Keratinocyte (primary cell): Measurements from ENCODE around the gene ELFN2. TPM values are rescaled to one million over a fixed set of nuclear protein-coding genes. Genes with fewer than 3 reads are reported as not detected.

Source experiments
- DNase-seq: peaks from one replicate; pipeline ENCODE4 v3.0.0-alpha.2; 2011; ENCODE audit warnings: low read depth, missing footprints, low spot score
- FAIRE-seq: peaks from 2 replicates; lab custom pipeline; 2011; peaks lifted over from hg19 to GRCh38; lab: Jason Lieb, UNC
- H2AFZ ChIP-seq: 2 replicates; pipeline ENCODE4 v1.6.0; 2012; ENCODE audit warnings: low read length, control low read depth, inconsistent platforms; ENCODE audit not compliant: control insufficient read depth
- H3K27ac ChIP-seq: 2 replicates; pipeline ENCODE4 v1.5.1; 2011; ENCODE audit warnings: low read length; ENCODE audit not compliant: control insufficient read depth, insufficient read depth
- H3K27me3 ChIP-seq: 3 replicates; pipeline ENCODE4 v1.6.0; 2011; ENCODE audit warnings: low read length; ENCODE audit not compliant: control insufficient read depth, insufficient read depth; ENCODE audit errors: extremely low read depth
- H3K36me3 ChIP-seq, 2 experiments: 2 replicates in 1 of 2; 3 replicates in 1 of 2; pipeline ENCODE4 v1.5.1; 2011; ENCODE audit warnings: low read length in 2 of 2, mild to moderate bottlenecking in 1 of 2; ENCODE audit not compliant: control insufficient read depth in 2 of 2, insufficient read depth in 2 of 2; ENCODE audit errors: extremely low read depth in 1 of 2
- H3K4me1 ChIP-seq: 3 replicates; pipeline ENCODE4 v1.5.1; 2011; ENCODE audit warnings: low read length; ENCODE audit not compliant: control insufficient read depth, insufficient read depth; ENCODE audit errors: extremely low read depth
- H3K4me2 ChIP-seq: 3 replicates; pipeline ENCODE4 v1.6.0; 2011; ENCODE audit warnings: low read depth, low read length; ENCODE audit not compliant: control insufficient read depth, insufficient read depth; ENCODE audit errors: extremely low read depth
- H3K4me3 ChIP-seq, 3 experiments: fragments of 200-600 bp in 1 of 3; sonication (generic) in 1 of 3; 2 replicates in 2 of 3; 3 replicates in 1 of 3; pipeline ENCODE4 v1.5.1; 2011 to 2016; ENCODE audit warnings: low read length in 3 of 3, mild to moderate bottlenecking in 3 of 3, control low read depth in 2 of 3, inconsistent platforms in 1 of 3, low read depth in 1 of 3, mixed read lengths in 1 of 3, mixed run types in 1 of 3, moderate library complexity in 1 of 3; ENCODE audit not compliant: control insufficient read depth in 2 of 3, insufficient read depth in 2 of 3; ENCODE audit errors: extremely low read depth in 1 of 3
- H3K79me2 ChIP-seq: 2 replicates; pipeline ENCODE4 v1.6.0; 2012; ENCODE audit warnings: low read length; ENCODE audit not compliant: control insufficient read depth, insufficient read depth
- H3K9ac ChIP-seq: 3 replicates; pipeline ENCODE4 v1.6.0; 2011; ENCODE audit warnings: low read length; ENCODE audit not compliant: control insufficient read depth, insufficient read depth; ENCODE audit errors: extremely low read depth
- H3K9me1 ChIP-seq: 3 replicates; pipeline ENCODE4 v1.6.0; 2011; ENCODE audit warnings: low read length; ENCODE audit not compliant: control insufficient read depth, insufficient read depth; ENCODE audit errors: extremely low read depth
- H3K9me3 ChIP-seq: 2 replicates; pipeline ENCODE4 v1.5.1; 2012; ENCODE audit warnings: low read depth, low read length; ENCODE audit not compliant: control insufficient read depth
- H4K20me1 ChIP-seq: 3 replicates; pipeline ENCODE4 v1.6.0; 2011; ENCODE audit warnings: low read length; ENCODE audit not compliant: control insufficient read depth, insufficient read depth; ENCODE audit errors: extremely low read depth
- EZH2 ChIP-seq: IDR thresholded peaks from one replicate; pipeline ENCODE4 v1.6.1; 2012; ENCODE audit warnings: inconsistent platforms, mild to moderate bottlenecking, low read length, moderate library complexity
- dilution Hi-C: fragments of 300-500 bp; cut with MboI; formaldehyde crosslinking; loops from one replicate; pipeline ENCODE4 v1.7.0; 2020; ENCODE audit warnings: low sequenced_read_pairs; ENCODE audit not compliant: extremely low pct_ligation_motif_present
- polyA plus RNA-seq, 5 experiments: library from polyadenylated mRNA; depleted of rRNA in 3 of 5; stranded (reverse) in 3 of 5; stranded (forward) in 1 of 5; unstranded in 1 of 5; fragments of >200 nt; gene quantifications; 1 replicate in 1 of 5; 2 replicates in 3 of 5; 3 replicates in 1 of 5; pipeline versions ENCODE4 v1.2.1 to v1.2.3, GENCODE V29; 2011 to 2012; ENCODE audit warnings: missing spikeins in 2 of 5, low read depth in 1 of 5, low replicate concordance in 1 of 5
- TF ChIP-seq, protein P1 (sequence below), 3 experiments: IDR thresholded peaks in 1 of 3; conservative IDR thresholded peaks in 1 of 3; optimal IDR thresholded peaks in 1 of 3; 2 replicates in 2 of 3; 3 replicates in 1 of 3; pipeline versions ENCODE3 to v1.5.1; 2011; ENCODE audit warnings: low read length in 3 of 3, mild to moderate bottlenecking in 3 of 3, moderate library complexity in 2 of 3, control low read depth in 1 of 3, inconsistent platforms in 1 of 3; ENCODE audit not compliant: insufficient read depth in 2 of 3; ENCODE audit errors: extremely low read depth in 1 of 3

Gene ELFN2
- polyA plus RNA-seq, 1 donor (not counting 4 experiments of a cell fraction or from before 2014, with no cell fraction given) = 0.13 TPM

- Histone ChIP-seq H3K79me2 (no peaks in the 10 kb centered on the region), H3K4me3 (no peak overlapping the region), H3K4me1 (no peaks in the 10 kb centered on the region), H3K4me2 (no peak overlapping the region), H3K9me3 (no peaks in the 10 kb centered on the region), H3K36me3 (no peaks in the 10 kb centered on the region), H4K20me1 (no peaks in the 10 kb centered on the region), H3K9ac (no peak overlapping the region), H3K27ac (no peak overlapping the region), H3K27me3 (peaks cover 48% of the 10 kb centered on the region), H2AFZ (no peak overlapping the region), H3K9me1 (no peaks in the 10 kb centered on the region)
- FAIRE-seq (no peak), DNase-seq (no peak)
- no peak for TF ChIP-seq EZH2
- TF ChIP-seq, protein P1, sequence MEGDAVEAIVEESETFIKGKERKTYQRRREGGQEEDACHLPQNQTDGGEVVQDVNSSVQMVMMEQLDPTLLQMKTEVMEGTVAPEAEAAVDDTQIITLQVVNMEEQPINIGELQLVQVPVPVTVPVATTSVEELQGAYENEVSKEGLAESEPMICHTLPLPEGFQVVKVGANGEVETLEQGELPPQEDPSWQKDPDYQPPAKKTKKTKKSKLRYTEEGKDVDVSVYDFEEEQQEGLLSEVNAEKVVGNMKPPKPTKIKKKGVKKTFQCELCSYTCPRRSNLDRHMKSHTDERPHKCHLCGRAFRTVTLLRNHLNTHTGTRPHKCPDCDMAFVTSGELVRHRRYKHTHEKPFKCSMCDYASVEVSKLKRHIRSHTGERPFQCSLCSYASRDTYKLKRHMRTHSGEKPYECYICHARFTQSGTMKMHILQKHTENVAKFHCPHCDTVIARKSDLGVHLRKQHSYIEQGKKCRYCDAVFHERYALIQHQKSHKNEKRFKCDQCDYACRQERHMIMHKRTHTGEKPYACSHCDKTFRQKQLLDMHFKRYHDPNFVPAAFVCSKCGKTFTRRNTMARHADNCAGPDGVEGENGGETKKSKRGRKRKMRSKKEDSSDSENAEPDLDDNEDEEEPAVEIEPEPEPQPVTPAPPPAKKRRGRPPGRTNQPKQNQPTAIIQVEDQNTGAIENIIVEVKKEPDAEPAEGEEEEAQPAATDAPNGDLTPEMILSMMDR (optimal IDR thresholded peaks at IDR 0.05 in 1 of 3, IDR thresholded peaks at IDR 0.05 in 1 of 3, conservative IDR thresholded peaks at IDR 0.05 in 1 of 3; ENCODE audit: extremely low read depth in 1 of 3, insufficient read depth in 2 of 3, low read length in 3 of 3) = no peak
- dilution Hi-C loops = no loop called here
These were observed 69.7 kb downstream of the ELFN2 start for GRCh38 chr22:37357446-37358075.

DNA sequence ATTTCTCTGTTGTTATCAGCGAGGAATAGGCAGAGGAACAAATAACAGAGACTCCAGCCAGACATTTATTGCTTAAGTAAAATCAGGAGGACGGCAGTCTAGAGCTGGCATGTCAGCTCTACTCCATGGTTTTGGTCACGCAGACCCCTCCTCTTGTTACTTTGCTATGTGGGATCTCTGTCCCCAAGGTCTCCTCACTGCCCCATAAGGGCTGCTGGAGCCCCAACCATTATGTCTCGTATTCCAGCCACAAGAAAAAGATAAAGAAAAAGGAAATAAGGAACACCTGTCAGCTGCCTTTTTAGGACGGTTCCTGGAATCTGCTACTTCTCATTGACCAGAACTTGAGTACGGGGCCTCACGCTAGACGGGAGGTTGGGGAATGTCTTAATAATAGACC is 70.4 kb downstream of the ELFN2 start:
- dilution Hi-C loops = no loop called here
- no peaks in the 10 kb centered on the region for H3K36me3 ChIP-seq
- no peaks in the 10 kb centered on the region for H3K4me1 ChIP-seq
- no peak for DNase-seq
- H3K9ac ChIP-seq = no peak overlapping the region
- no peak overlapping the region for H2AFZ ChIP-seq
- no peak overlapping the region for H3K4me2 ChIP-seq
- no peak overlapping the region for H3K4me3 ChIP-seq
- H4K20me1 ChIP-seq = no peaks in the 10 kb centered on the region
- H3K9me3 ChIP-seq = no peaks in the 10 kb centered on the region
- H3K9me1 ChIP-seq = no peaks in the 10 kb centered on the region
- no peak for TF ChIP-seq EZH2
- TF ChIP-seq, protein P1 (optimal IDR thresholded peaks at IDR 0.05 in 1 of 3, IDR thresholded peaks at IDR 0.05 in 1 of 3, conservative IDR thresholded peaks at IDR 0.05 in 1 of 3; ENCODE audit: extremely low read depth in 1 of 3, insufficient read depth in 2 of 3, low read length in 3 of 3) = no peak
- H3K27ac ChIP-seq = no peak overlapping the region
- no peaks in the 10 kb centered on the region for H3K79me2 ChIP-seq
- FAIRE-seq = no peak
- H3K27me3 ChIP-seq = peaks cover 48% of the 10 kb centered on the region
